ENCODE data around the gene TAS2R31.

Gene TAS2R31

GRCh38 chr12:11071414-11071813 is 40.2 kb upstream of the TAS2R31 start:
- Histone ChIP-seq H3K36me3 (ENCODE audit: control insufficient read depth, low read length) (no peaks in the 10 kb centered on the region), H4K20me1 (ENCODE audit: control insufficient read depth, insufficient read depth, low read depth, low read length) (no peaks in the 10 kb centered on the region), H3K4me2 (ENCODE audit: low read length) (no peak overlapping the region), H3K27me3 (ENCODE audit: control insufficient read depth, low read length) (no peaks in the 10 kb centered on the region), H3K4me1 (ENCODE audit: control insufficient read depth, low read length) (no peaks in the 10 kb centered on the region), H3F3A (ENCODE audit: control insufficient read depth, insufficient read depth) (no peaks in the 10 kb centered on the region), H3K27ac (ENCODE audit: low read depth, low read length) (no peak overlapping the region), H3K9me3 (ENCODE audit: control insufficient read depth, insufficient read depth, low read length) (no peaks in the 10 kb centered on the region), H3K9me2 (replicated peaks; ENCODE audit: control insufficient read depth, low read length) (no peaks in the 10 kb centered on the region), H3K4me3 (ENCODE audit: low read length) (no peak overlapping the region), H3K79me2 (ENCODE audit: control insufficient read depth, low read length) (no peaks in the 10 kb centered on the region)
- TF ChIP-seq CTCF (IDR thresholded peaks at IDR 0.05; ENCODE audit: low read depth, low read length, poor library complexity, severe bottlenecking) (no peak), EZH2phosphoT487 (IDR thresholded peaks at IDR 0.05; ENCODE audit: borderline replicate concordance, low read length) (no peak)

GRCh38 chr12:11070999-11071398 is 39.8 kb upstream of the TAS2R31 start:
- H3K4me1 ChIP-seq (ENCODE audit: control insufficient read depth, low read length): no peaks in the 10 kb centered on the region
- no peaks in the 10 kb centered on the region for H3K79me2 ChIP-seq (ENCODE audit: control insufficient read depth, low read length)
- no peak overlapping the region for H3K27ac ChIP-seq (ENCODE audit: low read depth, low read length)
- no peaks in the 10 kb centered on the region for H3K36me3 ChIP-seq (ENCODE audit: control insufficient read depth, low read length)
- no peaks in the 10 kb centered on the region for H4K20me1 ChIP-seq (ENCODE audit: control insufficient read depth, insufficient read depth, low read depth, low read length)
- no peaks in the 10 kb centered on the region for H3K9me2 ChIP-seq (replicated peaks; ENCODE audit: control insufficient read depth, low read length)
- no peaks in the 10 kb centered on the region for H3F3A ChIP-seq (ENCODE audit: control insufficient read depth, insufficient read depth)
- TF ChIP-seq EZH2phosphoT487 (IDR thresholded peaks at IDR 0.05; ENCODE audit: borderline replicate concordance, low read length): no peak
- no peak for TF ChIP-seq CTCF (IDR thresholded peaks at IDR 0.05; ENCODE audit: low read depth, low read length, poor library complexity, severe bottlenecking)
- H3K4me3 ChIP-seq (ENCODE audit: low read length): no peak overlapping the region
- H3K4me2 ChIP-seq (ENCODE audit: low read length): no peak overlapping the region
- H3K9me3 ChIP-seq (ENCODE audit: control insufficient read depth, insufficient read depth, low read length): no peaks in the 10 kb centered on the region
- no peaks in the 10 kb centered on the region for H3K27me3 ChIP-seq (ENCODE audit: control insufficient read depth, low read length)

- no peaks in the 10 kb centered on the region for H3F3A ChIP-seq (ENCODE audit: control insufficient read depth, insufficient read depth)
- no peak overlapping the region for H3K4me2 ChIP-seq (ENCODE audit: low read length)
- H3K79me2 ChIP-seq (ENCODE audit: control insufficient read depth, low read length): no peaks in the 10 kb centered on the region
- no peaks in the 10 kb centered on the region for H4K20me1 ChIP-seq (ENCODE audit: control insufficient read depth, insufficient read depth, low read depth, low read length)
- H3K27ac ChIP-seq (ENCODE audit: low read depth, low read length): no peak overlapping the region
- no peaks in the 10 kb centered on the region for H3K4me1 ChIP-seq (ENCODE audit: control insufficient read depth, low read length)
- no peak overlapping the region for H3K4me3 ChIP-seq (ENCODE audit: low read length)
- no peaks in the 10 kb centered on the region for H3K9me2 ChIP-seq (replicated peaks; ENCODE audit: control insufficient read depth, low read length)
- no peaks in the 10 kb centered on the region for H3K27me3 ChIP-seq (ENCODE audit: control insufficient read depth, low read length)
- no peaks in the 10 kb centered on the region for H3K9me3 ChIP-seq (ENCODE audit: control insufficient read depth, insufficient read depth, low read length)
- no peak for TF ChIP-seq CTCF (IDR thresholded peaks at IDR 0.05; ENCODE audit: low read depth, low read length, poor library complexity, severe bottlenecking)
- no peak for TF ChIP-seq EZH2phosphoT487 (IDR thresholded peaks at IDR 0.05; ENCODE audit: borderline replicate concordance, low read length)
- no peaks in the 10 kb centered on the region for H3K36me3 ChIP-seq (ENCODE audit: control insufficient read depth, low read length)
Observed at GRCh38 chr12:11069854-11070365, 38.7 kb upstream of the TAS2R31 start.
